C4-2B (cell line): ENCODE data around the gene TOB1.
A peak's percentile ranks its signal among the peaks of the same experiment; 100 is the strongest.

Experiments used
- H3K27ac ChIP-seq: fragments of 450-650 bp; 2 replicates; pipeline ENCODE4 v1.5.1; 2017
- ZFX ChIP-seq: fragments of 450-650 bp; IDR thresholded peaks from 2 replicates; pipeline ENCODE4 v1.6.1; 2017
- TF ChIP-seq, protein P1 (sequence below): fragments of 450-650 bp; conservative IDR thresholded peaks from 2 replicates; pipeline ENCODE4 v1.5.1; 2017; ENCODE audit warnings: mild to moderate bottlenecking

TOB1 gene, protein sequence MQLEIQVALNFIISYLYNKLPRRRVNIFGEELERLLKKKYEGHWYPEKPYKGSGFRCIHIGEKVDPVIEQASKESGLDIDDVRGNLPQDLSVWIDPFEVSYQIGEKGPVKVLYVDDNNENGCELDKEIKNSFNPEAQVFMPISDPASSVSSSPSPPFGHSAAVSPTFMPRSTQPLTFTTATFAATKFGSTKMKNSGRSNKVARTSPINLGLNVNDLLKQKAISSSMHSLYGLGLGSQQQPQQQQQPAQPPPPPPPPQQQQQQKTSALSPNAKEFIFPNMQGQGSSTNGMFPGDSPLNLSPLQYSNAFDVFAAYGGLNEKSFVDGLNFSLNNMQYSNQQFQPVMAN

DNA sequence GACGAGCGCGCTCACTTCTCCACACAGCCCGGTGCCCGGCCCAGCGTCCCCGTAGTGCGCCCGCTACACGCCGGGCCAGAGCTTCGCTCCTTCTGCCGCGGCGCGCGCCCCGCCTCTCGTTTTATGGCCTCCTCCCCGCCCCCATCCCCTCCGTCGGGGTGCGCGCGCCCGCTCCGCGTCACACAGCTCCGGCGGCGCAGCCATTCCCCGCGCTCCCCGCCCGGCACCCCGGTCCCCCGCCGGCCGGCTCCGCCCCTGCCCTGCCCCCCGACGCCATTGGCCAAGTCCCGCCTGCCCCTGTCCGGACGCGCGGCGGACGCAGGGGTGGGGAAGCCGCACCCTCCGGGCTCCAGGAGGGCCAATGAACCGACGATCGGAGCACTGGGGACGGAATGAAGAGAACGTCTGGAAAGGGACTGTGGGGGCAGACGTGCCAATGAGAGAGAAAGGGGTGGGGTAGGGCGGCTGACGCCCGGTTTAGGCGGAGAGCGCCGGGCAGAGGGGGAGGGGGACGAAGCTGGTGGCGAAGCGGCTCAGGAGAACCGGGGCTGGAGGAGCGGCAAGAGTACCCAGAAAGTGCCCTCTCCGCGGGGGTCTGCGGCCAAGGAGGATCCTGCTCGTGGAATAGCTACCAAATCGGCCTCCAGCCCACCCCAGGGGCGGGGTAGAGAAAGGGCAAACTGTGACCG lies at the start of gene TOB1:
Gene TOB1, minus strand, starts transcription at position 94 of the 689 bp plus-strand sequence. CDS start 2,337 bp downstream, outside the sequence.
- TF ChIP-seq, protein P1, sequence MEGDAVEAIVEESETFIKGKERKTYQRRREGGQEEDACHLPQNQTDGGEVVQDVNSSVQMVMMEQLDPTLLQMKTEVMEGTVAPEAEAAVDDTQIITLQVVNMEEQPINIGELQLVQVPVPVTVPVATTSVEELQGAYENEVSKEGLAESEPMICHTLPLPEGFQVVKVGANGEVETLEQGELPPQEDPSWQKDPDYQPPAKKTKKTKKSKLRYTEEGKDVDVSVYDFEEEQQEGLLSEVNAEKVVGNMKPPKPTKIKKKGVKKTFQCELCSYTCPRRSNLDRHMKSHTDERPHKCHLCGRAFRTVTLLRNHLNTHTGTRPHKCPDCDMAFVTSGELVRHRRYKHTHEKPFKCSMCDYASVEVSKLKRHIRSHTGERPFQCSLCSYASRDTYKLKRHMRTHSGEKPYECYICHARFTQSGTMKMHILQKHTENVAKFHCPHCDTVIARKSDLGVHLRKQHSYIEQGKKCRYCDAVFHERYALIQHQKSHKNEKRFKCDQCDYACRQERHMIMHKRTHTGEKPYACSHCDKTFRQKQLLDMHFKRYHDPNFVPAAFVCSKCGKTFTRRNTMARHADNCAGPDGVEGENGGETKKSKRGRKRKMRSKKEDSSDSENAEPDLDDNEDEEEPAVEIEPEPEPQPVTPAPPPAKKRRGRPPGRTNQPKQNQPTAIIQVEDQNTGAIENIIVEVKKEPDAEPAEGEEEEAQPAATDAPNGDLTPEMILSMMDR: no peak
- no peak for TF ChIP-seq ZFX

DNA sequence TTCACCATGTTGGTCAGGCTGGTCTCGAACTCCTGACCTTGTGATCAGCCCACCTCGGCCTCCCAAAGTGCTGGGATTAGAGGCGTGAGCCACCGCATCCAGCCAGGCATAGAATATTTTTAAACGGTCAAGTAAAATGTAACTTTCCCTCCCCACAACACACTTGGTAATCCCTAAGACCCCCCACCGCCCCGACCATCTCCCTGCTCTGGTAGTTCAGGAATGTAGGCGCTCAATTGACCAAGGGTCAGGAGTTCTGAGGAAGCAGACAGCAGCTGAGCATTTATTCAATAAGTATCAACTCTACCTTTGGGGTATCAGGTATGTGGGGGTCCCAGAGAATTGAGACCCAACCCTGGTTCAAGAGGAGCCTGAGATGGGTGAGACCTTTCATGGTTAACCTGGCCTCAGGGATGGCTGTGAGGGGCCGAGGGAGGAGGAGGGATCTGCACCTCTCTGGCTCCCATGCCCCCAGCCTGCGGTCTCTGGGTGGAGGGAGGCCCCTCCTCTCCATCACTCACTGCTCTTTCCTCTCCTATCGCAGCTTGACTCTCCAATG lies 48.4 kb upstream of the TOB1 start:
- peak overlapping the region; percentile 79 for H3K27ac ChIP-seq
- TF ChIP-seq, protein P1: no peak
- TF ChIP-seq ZFX: no peak

More for the DNA sequence above, at the start of gene TOB1:
- H3K27ac ChIP-seq: peak within 1 kb of the TSS; percentile 99

DNA sequence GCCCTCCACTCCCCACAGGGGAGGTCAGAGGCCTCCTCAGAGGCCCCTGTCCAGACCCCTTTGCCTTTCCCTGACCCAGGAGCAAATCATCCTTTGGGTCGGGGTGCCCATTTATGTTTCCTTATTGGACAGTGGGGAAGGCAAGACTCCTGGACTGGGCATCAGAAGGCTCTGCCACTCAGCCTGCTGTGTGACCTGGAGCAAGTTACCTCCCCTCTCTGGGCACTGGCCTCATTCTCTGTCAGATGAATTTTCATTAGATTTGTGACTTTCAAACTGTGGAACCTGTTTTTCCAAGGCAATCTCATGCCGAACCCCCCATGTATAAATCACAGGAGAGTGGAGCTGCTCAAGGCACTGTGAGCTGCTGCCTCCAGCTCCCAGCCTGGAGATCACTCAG lies 47.0 kb upstream of the TOB1 start:
- TF ChIP-seq, protein P1: no peak
- TF ChIP-seq ZFX: no peak
- H3K27ac ChIP-seq: peak overlapping the region; percentile 5; the same call in 1 of the 2 replicates

DNA sequence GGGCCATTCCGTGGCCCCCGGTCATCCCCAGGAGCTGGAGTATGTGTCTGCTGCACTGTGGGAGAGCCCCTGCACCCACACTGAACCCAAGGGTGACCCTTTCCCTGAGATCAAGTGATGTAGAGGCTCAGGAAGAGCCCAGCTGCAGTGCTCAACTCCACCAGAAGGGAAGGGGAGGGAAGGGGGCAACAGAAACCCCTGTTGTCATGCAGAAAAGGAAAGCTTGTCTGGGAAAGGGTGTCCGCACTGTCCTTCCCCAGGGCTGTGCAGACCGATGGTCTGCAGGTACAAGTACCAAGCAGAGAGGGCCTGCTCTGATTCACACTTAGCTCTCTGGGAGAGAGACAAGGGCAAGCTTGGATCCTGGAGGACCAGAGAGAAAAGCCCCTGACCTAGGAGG lies 45.7 kb upstream of the TOB1 start:
- H3K27ac ChIP-seq: peak overlapping the region; percentile 7; the same call in 1 of the 2 replicates
- TF ChIP-seq, protein P1: no peak
- no peak for TF ChIP-seq ZFX

DNA sequence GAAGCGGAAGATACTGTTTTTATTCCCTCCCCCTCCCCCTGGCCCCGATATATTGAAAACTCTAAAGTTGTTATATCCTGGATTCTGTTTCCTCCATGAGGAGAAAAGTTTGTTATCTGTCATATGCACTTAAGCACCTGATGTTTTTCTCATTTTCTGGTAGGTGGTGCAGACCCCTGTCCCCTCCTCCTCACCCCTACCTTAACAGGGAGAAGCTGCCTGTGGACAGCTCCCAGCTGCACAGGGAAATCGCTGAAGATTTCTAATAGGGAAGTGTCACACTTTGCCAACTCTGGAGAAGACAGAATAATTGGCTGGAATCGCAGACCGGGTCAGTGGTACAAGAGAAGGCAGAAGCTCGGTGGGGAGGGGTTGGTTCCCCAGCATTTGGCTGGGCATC lies 45.3 kb upstream of the TOB1 start:
- TF ChIP-seq, protein P1: no peak
- no peak for TF ChIP-seq ZFX
- H3K27ac ChIP-seq: peak overlapping the region; percentile 7; the same call in 1 of the 2 replicates

DNA sequence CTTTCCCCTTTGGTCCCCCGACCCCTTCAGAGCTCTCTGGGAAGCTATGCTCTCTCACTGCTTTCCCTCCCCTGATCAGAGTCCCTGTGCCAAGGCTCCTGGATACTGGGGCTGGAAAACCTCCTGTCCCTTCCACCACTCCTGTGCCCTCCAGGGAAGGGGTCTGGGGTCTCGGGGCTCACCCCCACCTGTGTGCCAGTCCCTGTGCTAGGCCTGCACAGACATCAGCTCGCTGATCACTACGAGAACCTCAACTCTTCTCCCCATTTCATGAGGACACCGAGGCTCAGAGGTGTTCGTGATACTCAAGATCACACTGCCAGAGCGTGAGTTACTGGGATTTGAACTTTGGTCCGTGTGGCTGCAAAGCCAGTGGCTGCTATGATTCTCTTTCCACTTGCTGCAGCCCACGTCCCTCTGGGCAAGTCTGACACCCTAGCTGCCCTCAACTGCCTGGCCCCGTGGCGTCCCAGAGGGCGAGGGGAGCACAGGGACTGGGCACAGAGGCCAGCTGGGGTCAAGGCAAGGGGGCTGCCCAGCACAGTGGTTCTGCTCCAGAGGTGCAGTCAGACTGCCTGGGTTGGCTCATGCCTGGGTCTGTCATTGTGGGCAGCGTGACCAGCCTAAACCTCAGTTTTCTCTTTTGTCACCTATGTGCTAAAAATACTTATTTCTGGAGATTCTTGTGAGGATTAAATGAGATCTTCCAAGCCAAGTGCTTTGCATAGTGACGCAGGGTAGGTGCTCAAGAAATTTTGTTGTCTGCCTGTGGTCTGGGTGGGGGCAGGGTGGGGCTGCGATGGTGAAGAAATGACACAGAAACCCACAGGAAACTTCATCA lies 43.8 kb upstream of the TOB1 start:
- peak overlapping the region; percentile 93 for H3K27ac ChIP-seq
- TF ChIP-seq, protein P1: no peak
- no peak for TF ChIP-seq ZFX
